RWPE2 (cell line): Measurements from ENCODE around the gene PIGL.
"Not testable (repeated sequence)": the region's sequence is repeated elsewhere in the genome, so short reads cannot be mapped to it uniquely, and the experiment has no call there.

Experiments used
- ATAC-seq: fragments of 200-7000 bp; cut with Tn5 transposase; 3 replicates; pipeline ENCODE4 v1.9.1; 2021; ENCODE audit warnings: low read depth
- DNase-seq: peaks from one replicate; pipeline ENCODE4 v3.0.0-alpha.2; 2020; ENCODE audit warnings: low spot score
- H3K27ac ChIP-seq: fragments of 450-650 bp; 2 replicates; pipeline ENCODE4 v1.5.1; 2017; ENCODE audit warnings: mild to moderate bottlenecking; ENCODE audit not compliant: poor library complexity, severe bottlenecking
- H3K27me3 ChIP-seq: fragments of 250-450 bp; sonication (Bioruptor Pico); 2 replicates; pipeline ENCODE4 v1.5.1; 2021; ENCODE audit warnings: mild to moderate bottlenecking, moderate library complexity; ENCODE audit not compliant: insufficient read depth, poor library complexity, severe bottlenecking
- H3K36me3 ChIP-seq: fragments of 250-450 bp; sonication (Bioruptor Pico); 2 replicates; pipeline ENCODE4 v1.5.1; 2020; ENCODE audit warnings: low read depth, mild to moderate bottlenecking, moderate library complexity
- H3K4me1 ChIP-seq: fragments of 250-450 bp; sonication (Bioruptor Pico); 2 replicates; pipeline ENCODE4 v1.5.1; 2021; ENCODE audit warnings: mild to moderate bottlenecking, moderate library complexity; ENCODE audit not compliant: insufficient read depth, poor library complexity, severe bottlenecking
- H3K4me3 ChIP-seq: fragments of 250-450 bp; sonication (Bioruptor Pico); 2 replicates; pipeline ENCODE4 v1.5.1; 2021; ENCODE audit warnings: mild to moderate bottlenecking, moderate library complexity; ENCODE audit not compliant: severe bottlenecking
- H3K9me3 ChIP-seq: fragments of 250-450 bp; sonication (Bioruptor Pico); 2 replicates; pipeline ENCODE4 v1.5.1; 2021; ENCODE audit warnings: mild to moderate bottlenecking, moderate library complexity; ENCODE audit not compliant: severe bottlenecking
- CTCF ChIP-seq: fragments of 450-650 bp; IDR thresholded peaks from one replicate; pipeline ENCODE4 v1.5.1; 2017; ENCODE audit warnings: mild to moderate bottlenecking, moderate library complexity; ENCODE audit not compliant: poor library complexity, severe bottlenecking

The PIGL gene

DNA sequence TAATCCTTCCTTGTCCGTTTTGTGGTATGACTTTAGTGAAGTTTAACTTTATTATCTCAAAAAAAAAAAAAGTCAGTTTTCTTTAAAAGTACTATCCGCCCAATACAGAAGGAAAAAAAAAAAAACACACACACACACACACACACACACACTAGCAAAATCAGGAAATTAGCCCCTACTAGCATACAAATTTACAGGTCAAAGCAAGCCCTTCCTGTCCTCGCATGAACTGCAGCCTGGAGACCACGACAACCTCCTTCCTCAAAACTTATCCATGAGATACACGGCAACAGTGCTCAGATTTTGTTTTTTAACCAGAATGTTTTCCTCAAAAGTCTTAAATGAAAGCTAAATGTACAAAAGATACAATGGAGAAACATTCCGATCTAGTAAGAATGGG, 17.9 kb upstream of the PIGL start:
- no peak for DNase-seq
- TF ChIP-seq CTCF, result no peak
- Histone ChIP-seq H3K27me3 (no peaks in the 10 kb centered on the region), H3K27ac (peak overlapping the region; percentile 29), H3K4me3 (no peak overlapping the region), H3K36me3 (peaks cover 17% of the 10 kb centered on the region), H3K9me3 (no peaks in the 10 kb centered on the region), H3K4me1 (peaks cover 15% of the 10 kb centered on the region)
- no peak for ATAC-seq

- not testable (repeated sequence) for H3K27ac ChIP-seq, ATAC-seq, H3K9me3 ChIP-seq, H3K27me3 ChIP-seq, H3K4me3 ChIP-seq, DNase-seq
- H3K36me3 ChIP-seq, result peaks cover 12% of the 10 kb centered on the region
- peaks cover 25% of the 10 kb centered on the region for H3K4me1 ChIP-seq
Observed at GRCh38 chr17:16201693-16202131, 15.3 kb upstream of the PIGL start.

GRCh38 chr17:16202554-16203500, 14.2 kb upstream of the PIGL start:
- ATAC-seq, H3K27me3 ChIP-seq, H3K4me3 ChIP-seq, DNase-seq, H3K36me3 ChIP-seq, H3K9me3 ChIP-seq: not testable (repeated sequence)
- Histone ChIP-seq H3K4me1 (peaks cover 31% of the 10 kb centered on the region), H3K27ac (peak overlapping the region; percentile 26)

DNA sequence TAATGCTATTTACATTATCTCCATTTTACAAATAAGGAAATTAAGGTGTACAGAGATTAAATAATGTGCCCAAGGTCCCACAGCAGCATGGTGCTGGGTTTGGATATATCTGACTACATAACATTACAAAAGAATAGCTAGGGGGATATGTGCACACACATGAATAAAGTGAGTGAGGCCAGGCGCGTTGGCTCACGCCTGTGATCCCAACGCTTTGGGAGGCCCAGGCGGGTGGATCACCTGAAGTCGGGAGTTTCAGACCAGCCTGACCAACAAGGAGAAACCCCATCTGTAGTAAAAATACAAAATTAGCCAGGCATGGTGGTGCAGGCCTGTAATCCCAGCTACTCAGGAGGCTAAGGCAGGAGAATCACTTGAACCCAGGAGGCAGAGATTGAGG, 12.2 kb upstream of the PIGL start:
- H3K36me3 ChIP-seq, ATAC-seq, H3K9me3 ChIP-seq, H3K27me3 ChIP-seq, DNase-seq, H3K4me3 ChIP-seq: not testable (repeated sequence)
- H3K27ac ChIP-seq, result peak overlapping the region; percentile 26
- peaks cover 36% of the 10 kb centered on the region for H3K4me1 ChIP-seq

DNA sequence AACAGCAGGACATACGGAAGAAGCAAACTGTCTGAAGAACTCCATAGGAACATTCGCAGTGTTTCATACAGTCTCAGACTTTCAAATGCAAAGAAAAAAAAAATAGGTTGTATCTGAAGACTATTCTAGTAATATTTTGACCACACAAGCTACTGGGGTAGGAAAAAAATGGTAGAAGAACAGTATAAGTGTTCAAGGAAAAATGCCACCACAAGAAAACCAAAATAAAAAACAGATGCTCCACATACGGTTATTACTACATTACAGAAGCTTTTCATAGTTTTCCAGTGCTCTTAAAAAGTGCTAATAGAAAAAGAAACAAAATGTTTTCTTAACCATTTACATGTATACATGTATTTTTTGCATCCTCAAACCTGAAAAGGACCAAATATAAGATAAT, 5.4 kb upstream of the PIGL start:
- no peaks in the 10 kb centered on the region for H3K36me3 ChIP-seq
- DNase-seq (no peak), ATAC-seq (no peak)
- H3K27me3 ChIP-seq, result no peaks in the 10 kb centered on the region
- H3K4me1 ChIP-seq, result peaks cover 18% of the 10 kb centered on the region
- H3K4me3 ChIP-seq, result no peak overlapping the region
- H3K27ac ChIP-seq, result no peak overlapping the region
- no peak for TF ChIP-seq CTCF
- no peaks in the 10 kb centered on the region for H3K9me3 ChIP-seq

- Histone ChIP-seq H3K36me3 (no peaks in the 10 kb centered on the region), H3K27me3 (no peaks in the 10 kb centered on the region), H3K4me3 (no peak overlapping the region), H3K9me3 (no peaks in the 10 kb centered on the region), H3K27ac (no peak overlapping the region), H3K4me1 (peaks cover 13% of the 10 kb centered on the region)
- no peak for ATAC-seq
- no peak for DNase-seq
- no peak for TF ChIP-seq CTCF
Observed at GRCh38 chr17:16212793-16213192, 4.2 kb upstream of the PIGL start.
